ENCODE measurements around the gene ATP5F1A.

DNA sequence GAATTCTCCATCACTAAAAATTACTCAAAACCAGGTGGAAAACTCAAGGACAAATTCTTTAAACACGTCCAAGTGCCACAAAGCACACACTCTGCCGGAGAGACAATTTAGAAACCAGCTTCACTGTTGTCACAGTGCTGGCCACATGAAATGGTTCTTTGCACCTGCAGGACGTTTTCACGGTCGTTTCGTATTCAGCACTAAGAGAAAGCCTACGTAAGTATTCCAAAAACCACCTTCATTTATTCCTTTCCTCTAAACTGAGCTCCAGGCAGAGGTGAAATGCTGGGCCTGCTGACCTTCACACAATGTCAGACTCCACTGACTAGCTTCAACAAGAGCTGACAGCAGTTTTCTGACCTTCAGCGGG is 680 bp downstream of the ATP5F1A start:
- TF ChIP-seq, protein P1, sequence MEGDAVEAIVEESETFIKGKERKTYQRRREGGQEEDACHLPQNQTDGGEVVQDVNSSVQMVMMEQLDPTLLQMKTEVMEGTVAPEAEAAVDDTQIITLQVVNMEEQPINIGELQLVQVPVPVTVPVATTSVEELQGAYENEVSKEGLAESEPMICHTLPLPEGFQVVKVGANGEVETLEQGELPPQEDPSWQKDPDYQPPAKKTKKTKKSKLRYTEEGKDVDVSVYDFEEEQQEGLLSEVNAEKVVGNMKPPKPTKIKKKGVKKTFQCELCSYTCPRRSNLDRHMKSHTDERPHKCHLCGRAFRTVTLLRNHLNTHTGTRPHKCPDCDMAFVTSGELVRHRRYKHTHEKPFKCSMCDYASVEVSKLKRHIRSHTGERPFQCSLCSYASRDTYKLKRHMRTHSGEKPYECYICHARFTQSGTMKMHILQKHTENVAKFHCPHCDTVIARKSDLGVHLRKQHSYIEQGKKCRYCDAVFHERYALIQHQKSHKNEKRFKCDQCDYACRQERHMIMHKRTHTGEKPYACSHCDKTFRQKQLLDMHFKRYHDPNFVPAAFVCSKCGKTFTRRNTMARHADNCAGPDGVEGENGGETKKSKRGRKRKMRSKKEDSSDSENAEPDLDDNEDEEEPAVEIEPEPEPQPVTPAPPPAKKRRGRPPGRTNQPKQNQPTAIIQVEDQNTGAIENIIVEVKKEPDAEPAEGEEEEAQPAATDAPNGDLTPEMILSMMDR (conservative IDR thresholded peaks at IDR 0.05; ENCODE audit: low read depth, low read length) = no peak
- TF ChIP-seq EZH2 (IDR thresholded peaks at IDR 0.05; ENCODE audit: borderline replicate concordance, low read depth, low read length, poor library complexity, severe bottlenecking) = no peak

Data from A673 (cell line).